GM19468 (cell line): ENCODE results near the gene KCNAB2.
"Not testable (repeated sequence)": the region's sequence is repeated elsewhere in the genome, so short reads cannot be mapped to it uniquely, and the experiment has no call there.

ENCODE experiments used
- ATAC-seq: cut with Tn5 transposase; IDR thresholded peaks from one replicate; pipeline ENCODE4 v1.9.1; 2021; ENCODE audit warnings: mild to moderate bottlenecking, moderate library complexity, moderate number of reproducible peaks; ENCODE audit not compliant: unreplicated experiment; ENCODE audit errors: extremely low read depth

KCNAB2 gene

GRCh38 chr1:6074192-6074901, 28.7 kb downstream of the KCNAB2 start:
- no peak for ATAC-seq

GRCh38 chr1:6075748-6076147, 30.1 kb downstream of the KCNAB2 start:
- no peak for ATAC-seq

GRCh38 chr1:6077061-6077460, 31.4 kb downstream of the KCNAB2 start:
- not testable (repeated sequence) for ATAC-seq

GRCh38 chr1:6077506-6077905, 31.8 kb downstream of the KCNAB2 start:
- no peak for ATAC-seq

GRCh38 chr1:6077919-6078318, 32.2 kb downstream of the KCNAB2 start:
- ATAC-seq: no peak

- ATAC-seq: no peak
Observed at GRCh38 chr1:6080469-6080868, 34.8 kb downstream of the KCNAB2 start.

GRCh38 chr1:6081901-6082300, 36.2 kb downstream of the KCNAB2 start:
- ATAC-seq: no peak

GRCh38 chr1:6082430-6082971, 36.8 kb downstream of the KCNAB2 start:
- no peak for ATAC-seq

- ATAC-seq: no peak
Observed at GRCh38 chr1:6083385-6083784, 37.7 kb downstream of the KCNAB2 start.

- ATAC-seq: no peak
Observed at GRCh38 chr1:6083801-6084446, 38.2 kb downstream of the KCNAB2 start.

GRCh38 chr1:6084781-6085495, 39.2 kb downstream of the KCNAB2 start:
- ATAC-seq: no peak

GRCh38 chr1:6085666-6086065, 40.0 kb downstream of the KCNAB2 start:
- no peak for ATAC-seq

- ATAC-seq: no peak
Observed at GRCh38 chr1:6086358-6086757, 40.7 kb downstream of the KCNAB2 start.

- ATAC-seq: no peak
Observed at GRCh38 chr1:6086762-6087376, 41.2 kb downstream of the KCNAB2 start.

- ATAC-seq: no peak
Observed at GRCh38 chr1:6087377-6087772, 41.7 kb downstream of the KCNAB2 start.

GRCh38 chr1:6087958-6088357, 42.3 kb downstream of the KCNAB2 start:
- no peak for ATAC-seq

- ATAC-seq: no peak
Observed at GRCh38 chr1:6088956-6089355, 43.3 kb downstream of the KCNAB2 start.

- no peak for ATAC-seq
Observed at GRCh38 chr1:6090288-6090687, 44.6 kb downstream of the KCNAB2 start.

GRCh38 chr1:6090996-6091822, 45.5 kb downstream of the KCNAB2 start:
- no peak for ATAC-seq

- ATAC-seq: no peak
Observed at GRCh38 chr1:6091823-6092109, 46.1 kb downstream of the KCNAB2 start.
